Measurements from ENCODE around the gene SYT17. TPM values are rescaled to one million over a fixed set of nuclear protein-coding genes. Genes with fewer than 3 reads are reported as not detected.
"Not testable (repeated sequence)": the region's sequence is repeated elsewhere in the genome, so short reads cannot be mapped to it uniquely, and the experiment has no call there.

Gene SYT17
- total RNA-seq, 1 experiment from 2014 or later = not detected

GRCh38 chr16:19183187-19183586 lies 15.1 kb downstream of the SYT17 start:
- no peaks in the 10 kb centered on the region for H3K36me3 ChIP-seq (ENCODE audit: insufficient read depth, low read length)
- no peaks in the 10 kb centered on the region for H3K79me2 ChIP-seq (ENCODE audit: low read length)
- no peak for DNase-seq
- H3K4me1 ChIP-seq (ENCODE audit: low read length) = no peaks in the 10 kb centered on the region
- H3K4me3 ChIP-seq (ENCODE audit: low read length) = no peak overlapping the region
- no peaks in the 10 kb centered on the region for H3K9me2 ChIP-seq (replicated peaks; ENCODE audit: insufficient read depth, low read length)
- H3K9ac ChIP-seq (ENCODE audit: low read length) = no peak overlapping the region
- no peaks in the 10 kb centered on the region for H4K20me1 ChIP-seq (ENCODE audit: insufficient read depth, low read depth, low read length)
- no peak overlapping the region for H3K4me2 ChIP-seq (ENCODE audit: low read depth, low read length, poor library complexity, severe bottlenecking)
- no peak overlapping the region for H3K27ac ChIP-seq (ENCODE audit: low read length)
- no peak overlapping the region for H2AFZ ChIP-seq (ENCODE audit: low read length)
- H3K27me3 ChIP-seq (ENCODE audit: low read length) = no peaks in the 10 kb centered on the region
- H3K9me3 ChIP-seq (ENCODE audit: low read length) = no peaks in the 10 kb centered on the region

GRCh38 chr16:19184823-19185509 lies 16.9 kb downstream of the SYT17 start:
- Histone ChIP-seq H3K27me3 (ENCODE audit: low read length) (no peaks in the 10 kb centered on the region), H3K4me2 (ENCODE audit: low read depth, low read length, poor library complexity, severe bottlenecking) (no peak overlapping the region)

GRCh38 chr16:19185510-19185851 lies 17.4 kb downstream of the SYT17 start:
- H3K27ac ChIP-seq (ENCODE audit: low read length) = no peak overlapping the region

More at GRCh38 chr16:19184823-19185509, 16.9 kb downstream of the SYT17 start:
- Histone ChIP-seq H3K79me2 (ENCODE audit: low read length) (no peaks in the 10 kb centered on the region), H2AFZ (ENCODE audit: low read length) (no peak overlapping the region), H3K4me3 (ENCODE audit: low read length) (no peak overlapping the region), H3K9ac (ENCODE audit: low read length) (no peak overlapping the region), H3K27ac (ENCODE audit: low read length) (no peak overlapping the region), H4K20me1 (ENCODE audit: insufficient read depth, low read depth, low read length) (no peaks in the 10 kb centered on the region), H3K9me3 (ENCODE audit: low read length) (no peaks in the 10 kb centered on the region), H3K4me1 (ENCODE audit: low read length) (no peaks in the 10 kb centered on the region), H3K9me2 (replicated peaks; ENCODE audit: insufficient read depth, low read length) (no peaks in the 10 kb centered on the region), H3K36me3 (ENCODE audit: insufficient read depth, low read length) (no peaks in the 10 kb centered on the region)
- DNase-seq = no peak

GRCh38 chr16:19186408-19186807 lies 18.4 kb downstream of the SYT17 start:
- DNase-seq = no peak
- Histone ChIP-seq H3K9me3 (ENCODE audit: low read length) (no peaks in the 10 kb centered on the region), H3K79me2 (ENCODE audit: low read length) (no peaks in the 10 kb centered on the region), H2AFZ (ENCODE audit: low read length) (no peak overlapping the region), H3K4me1 (ENCODE audit: low read length) (no peaks in the 10 kb centered on the region), H3K9ac (ENCODE audit: low read length) (no peak overlapping the region), H3K4me2 (ENCODE audit: low read depth, low read length, poor library complexity, severe bottlenecking) (no peak overlapping the region), H4K20me1 (ENCODE audit: insufficient read depth, low read depth, low read length) (no peaks in the 10 kb centered on the region), H3K4me3 (ENCODE audit: low read length) (no peak overlapping the region), H3K27me3 (ENCODE audit: low read length) (no peaks in the 10 kb centered on the region), H3K27ac (ENCODE audit: low read length) (no peak overlapping the region), H3K9me2 (replicated peaks; ENCODE audit: insufficient read depth, low read length) (no peaks in the 10 kb centered on the region), H3K36me3 (ENCODE audit: insufficient read depth, low read length) (no peaks in the 10 kb centered on the region)

More at GRCh38 chr16:19185510-19185851, 17.4 kb downstream of the SYT17 start:
- Histone ChIP-seq H4K20me1 (ENCODE audit: insufficient read depth, low read depth, low read length) (no peaks in the 10 kb centered on the region), H2AFZ (ENCODE audit: low read length) (no peak overlapping the region), H3K79me2 (ENCODE audit: low read length) (no peaks in the 10 kb centered on the region), H3K4me2 (ENCODE audit: low read depth, low read length, poor library complexity, severe bottlenecking) (no peak overlapping the region), H3K9me2 (replicated peaks; ENCODE audit: insufficient read depth, low read length) (no peaks in the 10 kb centered on the region), H3K36me3 (ENCODE audit: insufficient read depth, low read length) (no peaks in the 10 kb centered on the region), H3K9ac (ENCODE audit: low read length) (no peak overlapping the region), H3K4me3 (ENCODE audit: low read length) (no peak overlapping the region), H3K4me1 (ENCODE audit: low read length) (no peaks in the 10 kb centered on the region), H3K27me3 (ENCODE audit: low read length) (no peaks in the 10 kb centered on the region), H3K9me3 (ENCODE audit: low read length) (no peaks in the 10 kb centered on the region)
- no peak for DNase-seq

- H3K4me3 ChIP-seq (ENCODE audit: low read length); H3K27me3 ChIP-seq (ENCODE audit: low read length); H3K36me3 ChIP-seq (ENCODE audit: insufficient read depth, low read length): not testable (repeated sequence)
Observed at GRCh38 chr16:19187961-19188360, 19.9 kb downstream of the SYT17 start.

GRCh38 chr16:19188406-19188805 lies 20.4 kb downstream of the SYT17 start:
- no peaks in the 10 kb centered on the region for H3K36me3 ChIP-seq (ENCODE audit: insufficient read depth, low read length)

More at GRCh38 chr16:19187961-19188360, 19.9 kb downstream of the SYT17 start:
- not testable (repeated sequence) for H3K79me2 ChIP-seq (ENCODE audit: low read length); H3K9ac ChIP-seq (ENCODE audit: low read length); DNase-seq; H3K9me2 ChIP-seq (replicated peaks; ENCODE audit: insufficient read depth, low read length); H3K4me1 ChIP-seq (ENCODE audit: low read length); H2AFZ ChIP-seq (ENCODE audit: low read length); H4K20me1 ChIP-seq (ENCODE audit: insufficient read depth, low read depth, low read length); H3K27ac ChIP-seq (ENCODE audit: low read length); H3K9me3 ChIP-seq (ENCODE audit: low read length); H3K4me2 ChIP-seq (ENCODE audit: low read depth, low read length, poor library complexity, severe bottlenecking)

GRCh38 chr16:19192865-19193264 lies 24.8 kb downstream of the SYT17 start:
- Histone ChIP-seq H3K79me2 (ENCODE audit: low read length) (no peaks in the 10 kb centered on the region), H3K4me3 (ENCODE audit: low read length) (no peak overlapping the region), H2AFZ (ENCODE audit: low read length) (no peak overlapping the region), H3K9me3 (ENCODE audit: low read length) (no peaks in the 10 kb centered on the region), H3K27me3 (ENCODE audit: low read length) (no peaks in the 10 kb centered on the region), H3K36me3 (ENCODE audit: insufficient read depth, low read length) (no peaks in the 10 kb centered on the region), H3K9ac (ENCODE audit: low read length) (no peak overlapping the region), H3K4me1 (ENCODE audit: low read length) (no peaks in the 10 kb centered on the region), H4K20me1 (ENCODE audit: insufficient read depth, low read depth, low read length) (no peaks in the 10 kb centered on the region), H3K4me2 (ENCODE audit: low read depth, low read length, poor library complexity, severe bottlenecking) (no peak overlapping the region), H3K9me2 (replicated peaks; ENCODE audit: insufficient read depth, low read length) (no peaks in the 10 kb centered on the region), H3K27ac (ENCODE audit: low read length) (no peak overlapping the region)
- DNase-seq = no peak

More at GRCh38 chr16:19188406-19188805, 20.4 kb downstream of the SYT17 start:
- no peaks in the 10 kb centered on the region for H3K4me1 ChIP-seq (ENCODE audit: low read length)
- no peak overlapping the region for H3K27ac ChIP-seq (ENCODE audit: low read length)
- DNase-seq = no peak
- H3K9ac ChIP-seq (ENCODE audit: low read length) = no peak overlapping the region
- no peaks in the 10 kb centered on the region for H4K20me1 ChIP-seq (ENCODE audit: insufficient read depth, low read depth, low read length)
- no peaks in the 10 kb centered on the region for H3K27me3 ChIP-seq (ENCODE audit: low read length)
- no peak overlapping the region for H3K4me3 ChIP-seq (ENCODE audit: low read length)
- no peak overlapping the region for H3K4me2 ChIP-seq (ENCODE audit: low read depth, low read length, poor library complexity, severe bottlenecking)
- H2AFZ ChIP-seq (ENCODE audit: low read length) = no peak overlapping the region
- no peaks in the 10 kb centered on the region for H3K79me2 ChIP-seq (ENCODE audit: low read length)
- no peaks in the 10 kb centered on the region for H3K9me3 ChIP-seq (ENCODE audit: low read length)
- no peaks in the 10 kb centered on the region for H3K9me2 ChIP-seq (replicated peaks; ENCODE audit: insufficient read depth, low read length)

- H3K9me3 ChIP-seq (ENCODE audit: low read length) = no peaks in the 10 kb centered on the region
- H3K4me1 ChIP-seq (ENCODE audit: low read length) = no peaks in the 10 kb centered on the region
- H3K9me2 ChIP-seq (replicated peaks; ENCODE audit: insufficient read depth, low read length) = no peaks in the 10 kb centered on the region
- H4K20me1 ChIP-seq (ENCODE audit: insufficient read depth, low read depth, low read length) = no peaks in the 10 kb centered on the region
- no peak overlapping the region for H3K27ac ChIP-seq (ENCODE audit: low read length)
- H3K9ac ChIP-seq (ENCODE audit: low read length) = no peak overlapping the region
- no peak overlapping the region for H3K4me3 ChIP-seq (ENCODE audit: low read length)
- DNase-seq = no peak
- no peaks in the 10 kb centered on the region for H3K36me3 ChIP-seq (ENCODE audit: insufficient read depth, low read length)
- no peaks in the 10 kb centered on the region for H3K27me3 ChIP-seq (ENCODE audit: low read length)
- no peak overlapping the region for H2AFZ ChIP-seq (ENCODE audit: low read length)
- no peaks in the 10 kb centered on the region for H3K79me2 ChIP-seq (ENCODE audit: low read length)
- H3K4me2 ChIP-seq (ENCODE audit: low read depth, low read length, poor library complexity, severe bottlenecking) = no peak overlapping the region
Observed at GRCh38 chr16:19196871-19197270, 28.8 kb downstream of the SYT17 start.
